SK-N-MC (cell line): Measurements from ENCODE around the gene EHD4.

ENCODE experiments used
- EZH2 ChIP-seq: fragments of 200-600 bp; sonication (generic); IDR thresholded peaks from one replicate; pipeline ENCODE4 v1.6.1; 2017; ENCODE audit warnings: antibody characterized with exemption
- FOXP2 ChIP-seq: optimal IDR thresholded peaks from 2 replicates; pipeline ENCODE3; 2011; ENCODE audit warnings: mild to moderate bottlenecking, moderate library complexity; ENCODE audit not compliant: insufficient read depth; ENCODE audit errors: extremely low read length, control extremely low read depth
- POLR2AphosphoS5 ChIP-seq: IDR thresholded peaks from 2 replicates; pipeline ENCODE4 v1.6.1; 2012; ENCODE audit warnings: mild to moderate bottlenecking, low read depth, low read length, borderline replicate concordance

GRCh38 chr15:41886741-41887140, 85.6 kb downstream of the EHD4 start:
- no peak for TF ChIP-seq EZH2
- no peak for TF ChIP-seq POLR2AphosphoS5
- TF ChIP-seq FOXP2, result no peak
